ENCODE results near the gene OGFRL1.

The OGFRL1 gene

DNA sequence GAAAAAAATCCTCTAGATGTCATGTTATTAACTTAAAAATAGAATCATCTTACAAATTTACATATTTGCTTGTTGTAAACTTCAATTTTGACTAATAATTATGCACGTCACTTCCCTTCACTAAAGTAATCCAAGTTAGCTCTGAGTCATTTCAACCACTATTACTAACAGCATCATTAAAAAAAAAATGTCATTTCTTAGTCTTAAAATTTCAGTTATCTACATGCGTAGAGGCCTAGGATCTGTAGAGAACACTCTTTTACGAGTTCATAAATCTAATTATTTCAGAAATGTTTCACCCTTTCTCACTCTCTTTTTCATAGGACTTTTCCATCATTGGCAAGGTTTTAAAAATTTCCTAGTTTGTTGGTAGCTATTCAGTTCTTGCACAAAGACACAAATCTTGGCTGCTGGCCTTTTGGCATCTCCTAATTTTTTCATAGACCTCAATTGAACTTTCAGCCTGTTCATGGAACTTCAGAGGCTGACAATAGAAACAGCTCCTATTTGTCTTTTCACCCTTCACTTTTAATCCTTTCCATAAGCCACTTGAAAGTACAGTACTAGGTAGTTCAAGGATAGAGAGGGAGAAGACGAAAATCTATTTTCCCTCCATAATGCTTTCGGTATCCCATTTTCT is 61.5 kb downstream of the OGFRL1 start:
- Histone ChIP-seq H3K4me3 (no peak overlapping the region), H3K27ac (peak overlapping the region; percentile 62 to 71)
- no peak for DNase-seq (ENCODE audit: low spot score)
- TF ChIP-seq CTCF (IDR thresholded peaks at IDR 0.05) = no peak

DNA sequence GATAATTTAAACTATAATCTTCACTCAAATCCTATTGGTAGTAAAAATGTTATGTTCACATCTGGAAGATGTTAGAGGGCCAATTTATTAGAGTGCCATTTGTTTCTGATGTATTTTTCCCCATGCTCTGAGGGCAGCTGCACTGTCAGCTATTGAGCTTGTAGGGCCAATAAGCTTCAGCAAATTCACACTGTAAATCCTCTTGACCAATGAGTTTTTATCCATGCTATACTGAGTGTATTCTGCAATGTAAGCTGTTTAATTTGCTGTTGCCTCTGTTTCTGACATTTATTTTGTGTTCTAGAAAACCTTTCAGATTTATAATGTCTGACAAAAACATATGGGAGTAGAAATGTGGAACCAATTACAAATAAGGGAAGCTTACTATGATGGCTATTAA is 62.6 kb downstream of the OGFRL1 start:
- Histone ChIP-seq H3K4me3 (no peak overlapping the region), H3K27ac (peak overlapping the region in 1 of 2 donors; percentile 71)
- TF ChIP-seq CTCF (IDR thresholded peaks at IDR 0.05) = no peak
- DNase-seq (ENCODE audit: low spot score) = no peak

All from coronary artery (tissue), 2 donors.